Dermis microvascular lymphatic vessel endothelial cell (primary cell): ENCODE measurements around the gene ITLN1. TPM values are rescaled to one million over a fixed set of nuclear protein-coding genes. Genes with fewer than 3 reads are reported as not detected.
"Not testable (repeated sequence)": the region's sequence is repeated elsewhere in the genome, so short reads cannot be mapped to it uniquely, and the experiment has no call there.

Source experiments
- DNase-seq, 2 donors: peaks; one replicate each; pipeline versions ENCODE4 v3.0.0 to v3.0.0-alpha.2; 2010; ENCODE audit warnings: low read depth in 2 of 2
- total RNA-seq: library from RNA; depleted of rRNA; stranded (reverse); fragments of >200 nt; gene quantifications from 2 replicates; pipeline ENCODE4 v1.2.1, GENCODE V29; 2014

Gene ITLN1
- total RNA-seq, 1 donor from 2014 or later: not detected

GRCh38 chr1:160883581-160884513 lies 1.1 kb downstream of the ITLN1 start:
- no peak for DNase-seq

GRCh38 chr1:160882582-160882981 lies 2.4 kb downstream of the ITLN1 start:
- DNase-seq: no peak

DNA sequence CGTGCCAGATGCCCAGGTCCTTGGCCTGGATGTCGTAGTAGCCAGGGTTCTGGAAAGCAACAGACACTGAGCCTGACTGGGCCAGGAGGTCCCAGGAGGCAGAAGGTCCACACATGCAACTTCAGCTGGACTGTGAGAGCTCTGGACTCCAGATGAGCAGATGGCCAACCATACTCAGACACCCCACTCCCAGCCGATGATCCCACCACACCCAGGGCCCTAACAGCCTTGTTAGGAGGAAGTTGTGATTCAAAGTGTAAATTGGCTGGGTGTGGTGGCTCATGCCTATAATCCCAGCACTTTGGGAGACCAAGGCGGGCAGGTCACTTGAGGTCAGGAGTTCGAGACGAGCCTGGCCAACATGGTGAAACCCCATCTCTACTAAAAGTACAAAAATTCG lies 3.7 kb downstream of the ITLN1 start:
- not testable (repeated sequence) for DNase-seq

DNA sequence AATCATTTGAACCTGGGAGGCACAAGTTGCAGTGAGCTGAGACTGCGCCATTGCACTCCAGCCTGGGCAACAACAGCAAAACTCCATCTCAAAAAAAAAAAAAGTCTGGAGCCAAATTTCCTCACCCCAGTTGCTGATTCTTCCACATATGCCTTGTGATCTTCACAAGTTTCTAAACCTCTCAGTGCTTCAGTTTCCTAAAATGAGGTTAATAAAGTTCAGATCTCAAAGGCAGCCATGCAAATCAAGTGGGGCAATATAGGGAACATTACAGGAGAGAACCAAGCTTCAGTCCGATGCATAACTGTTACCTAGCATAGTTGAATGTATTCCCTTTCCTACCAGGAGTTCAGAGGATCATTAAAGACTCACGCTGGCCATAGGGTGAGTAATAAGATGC lies 4.8 kb downstream of the ITLN1 start:
- DNase-seq: no peak

DNA sequence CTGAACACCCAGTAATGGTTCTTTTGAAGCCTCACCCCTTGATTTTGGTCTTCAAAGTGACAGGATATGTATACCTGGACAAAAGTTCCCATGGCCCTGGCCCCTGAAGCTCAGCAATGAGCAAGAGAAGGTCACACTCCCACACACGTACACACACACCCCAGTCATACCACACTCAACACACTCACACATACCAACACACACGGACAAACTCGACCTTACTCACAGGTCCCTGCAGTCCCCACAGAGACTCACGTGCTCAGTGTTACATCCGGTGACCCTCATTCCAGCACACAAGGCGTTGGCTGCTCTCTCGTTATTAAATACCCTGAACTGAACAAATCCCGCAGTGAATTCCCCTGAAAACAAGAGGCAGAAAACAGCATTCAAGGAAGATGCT lies 5.9 kb downstream of the ITLN1 start:
- no peak for DNase-seq

DNA sequence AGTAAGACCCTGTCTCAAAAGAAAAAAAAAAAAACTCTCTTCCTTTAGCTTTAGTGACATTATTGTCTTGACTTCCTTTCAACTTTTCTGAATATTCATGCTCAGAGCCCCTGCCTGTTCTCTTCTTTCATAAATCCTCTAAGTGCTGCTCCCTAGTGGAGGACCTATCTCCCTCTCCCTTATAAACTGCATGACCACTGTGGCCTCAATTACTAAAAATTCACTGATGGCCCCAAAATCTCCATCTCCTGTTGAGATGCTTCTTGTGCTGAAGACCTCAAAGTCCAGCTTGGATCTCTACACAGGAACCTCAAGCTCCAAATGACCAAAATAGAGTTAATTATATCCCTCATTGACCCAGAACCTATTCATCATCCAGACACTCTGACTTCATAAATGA lies 7.8 kb downstream of the ITLN1 start:
- no peak for DNase-seq

DNA sequence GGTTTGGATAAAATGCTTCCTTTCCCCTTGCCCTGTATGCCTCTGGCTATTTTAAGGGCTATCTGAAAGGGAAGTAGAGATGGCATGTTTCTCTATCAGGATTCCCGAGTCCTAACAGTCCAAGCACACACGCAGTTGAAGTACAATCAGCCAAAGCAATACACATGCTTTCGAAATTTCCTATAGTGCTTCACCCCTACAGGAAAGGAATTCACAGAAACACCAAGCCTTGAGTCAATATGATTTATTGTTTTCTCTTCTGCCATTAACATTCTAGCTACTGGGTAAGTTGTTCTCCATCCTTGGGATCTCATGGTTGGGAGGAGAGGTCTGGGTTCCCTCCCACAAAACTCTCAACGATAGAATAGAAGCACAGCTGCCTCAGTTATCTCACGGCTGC lies 8.7 kb downstream of the ITLN1 start:
- DNase-seq: no peak

DNA sequence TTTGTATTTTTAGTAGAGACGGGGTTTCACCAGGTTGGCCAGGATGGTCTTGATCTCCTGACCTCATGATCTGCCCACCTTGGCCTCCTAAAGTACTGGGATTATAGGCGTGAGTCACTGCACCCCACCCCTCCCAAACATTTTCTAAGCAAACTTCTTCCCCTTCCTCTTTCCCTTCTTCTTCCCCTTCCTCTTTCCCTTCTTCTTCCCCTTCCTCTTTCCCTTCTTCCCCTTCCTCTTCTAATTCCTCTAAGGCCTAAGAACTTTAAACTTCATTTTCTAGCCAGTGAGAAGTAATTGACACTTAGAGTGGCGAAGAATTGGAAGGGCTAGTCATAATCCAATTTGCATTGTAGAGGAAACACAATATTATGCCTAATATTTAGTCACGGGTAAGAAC lies 9.4 kb downstream of the ITLN1 start:
- DNase-seq: not testable (repeated sequence)

DNA sequence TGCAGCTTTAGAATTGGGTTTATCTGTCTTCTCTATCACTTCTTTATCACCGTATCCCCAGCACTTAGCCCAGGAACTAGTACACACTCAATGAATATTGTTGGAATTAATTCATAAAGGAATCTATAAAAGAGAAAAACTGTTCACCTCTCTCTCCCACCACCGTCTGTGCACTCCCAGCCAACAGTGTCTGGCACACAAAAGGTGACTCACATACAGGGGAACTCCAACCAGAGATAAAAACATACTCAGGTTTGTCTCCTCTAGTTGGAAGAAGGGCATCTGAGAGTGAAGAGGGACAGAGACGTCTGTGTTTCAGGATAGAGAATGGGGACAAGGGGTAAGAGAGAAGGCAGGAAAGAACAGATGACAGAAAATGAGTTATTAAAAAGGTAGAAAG lies 10.0 kb downstream of the ITLN1 start:
- no peak for DNase-seq

DNA sequence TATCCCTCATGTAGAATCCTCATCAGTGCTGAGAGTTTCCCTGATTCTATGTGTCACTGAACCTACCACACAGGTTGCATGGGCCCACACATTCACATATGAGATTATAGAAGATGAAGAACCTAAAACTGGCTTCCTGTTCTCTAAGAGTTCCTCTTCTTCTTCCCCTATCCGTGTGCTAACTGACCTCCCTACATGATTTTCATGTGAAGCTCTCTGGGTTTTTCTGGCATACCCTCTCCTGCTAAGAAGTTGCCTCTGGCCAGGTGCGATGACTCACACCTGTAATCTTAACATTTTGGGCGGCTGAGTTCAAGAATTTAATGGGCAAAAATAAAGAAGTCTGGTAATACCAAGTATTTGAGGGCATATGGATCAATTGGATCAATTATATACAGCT lies 16.8 kb downstream of the ITLN1 start:
- DNase-seq: no peak

GRCh38 chr1:160867651-160868050 lies 17.3 kb downstream of the ITLN1 start:
- not testable (repeated sequence) for DNase-seq

- DNase-seq: no peak
These were observed 18.2 kb downstream of the ITLN1 start for GRCh38 chr1:160866695-160867260.

DNA sequence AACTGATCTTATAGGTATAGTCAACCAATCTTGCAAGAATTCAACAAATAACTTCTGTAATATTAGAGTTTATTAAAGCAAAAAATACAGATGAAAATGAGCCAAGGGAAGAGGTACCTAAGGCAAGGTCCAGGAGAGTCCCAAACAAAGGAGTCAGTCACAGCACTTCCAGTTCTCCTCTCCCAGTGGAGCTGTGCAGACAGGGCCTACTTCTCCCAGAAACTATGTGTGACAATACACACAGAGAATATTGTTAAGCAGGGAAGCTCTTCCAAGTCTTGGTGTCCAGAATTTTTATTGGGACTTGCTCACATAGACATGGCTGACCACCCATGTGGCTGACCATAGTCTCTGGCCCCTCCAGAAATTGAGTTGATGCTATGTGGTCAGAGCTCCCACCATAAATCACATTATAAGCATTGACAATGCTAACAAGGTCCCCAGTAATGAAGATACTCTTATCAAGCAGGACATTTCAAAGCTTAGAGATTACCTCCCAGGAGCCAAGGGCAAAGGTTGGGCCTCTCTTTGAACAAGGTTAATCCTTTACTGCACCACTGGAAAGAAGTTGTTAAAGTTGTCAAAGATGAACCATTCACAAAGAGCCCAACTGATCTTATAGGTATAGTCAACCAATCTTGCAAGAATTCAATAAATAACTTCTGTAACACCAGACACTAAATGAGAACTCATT lies 18.8 kb downstream of the ITLN1 start:
- no peak for DNase-seq

DNA sequence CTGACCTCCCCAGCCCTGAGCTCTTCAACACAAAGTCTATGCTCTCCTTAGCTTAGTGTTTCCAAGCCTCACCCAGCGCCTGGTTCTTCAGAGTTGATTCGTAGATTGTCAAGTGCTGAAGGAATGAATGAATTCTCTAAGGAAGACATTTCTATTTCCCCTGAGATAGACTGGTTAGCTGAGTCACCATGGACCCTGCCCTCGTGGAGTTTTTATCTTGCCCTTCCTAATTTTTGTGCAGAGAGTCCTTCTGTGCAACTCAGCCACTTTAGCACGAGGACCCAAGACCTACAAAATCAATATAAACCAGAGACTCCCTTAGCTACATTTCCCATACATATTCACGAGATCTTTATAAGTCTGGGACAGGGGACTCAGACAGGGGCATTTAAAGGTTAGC lies 19.6 kb downstream of the ITLN1 start:
- DNase-seq: no peak

DNA sequence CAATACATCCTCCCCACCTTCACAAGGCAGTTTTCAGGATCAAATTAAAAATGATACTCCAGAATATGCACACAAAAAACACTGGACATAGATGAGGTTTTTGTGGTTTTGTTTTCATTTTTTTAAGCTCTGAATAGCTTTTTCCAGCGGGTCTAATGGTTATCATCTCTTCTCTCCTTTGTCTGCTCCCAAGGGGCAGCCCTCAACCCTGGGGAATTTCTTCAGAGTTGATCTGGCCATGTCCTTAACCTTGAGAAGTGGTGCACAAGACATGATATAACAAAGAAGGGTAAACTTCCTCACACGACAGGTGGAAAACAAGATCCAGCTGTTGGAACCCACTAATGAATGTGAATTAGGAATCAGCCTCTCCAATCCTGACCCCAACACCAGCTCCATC lies 20.8 kb downstream of the ITLN1 start:
- DNase-seq: no peak

DNA sequence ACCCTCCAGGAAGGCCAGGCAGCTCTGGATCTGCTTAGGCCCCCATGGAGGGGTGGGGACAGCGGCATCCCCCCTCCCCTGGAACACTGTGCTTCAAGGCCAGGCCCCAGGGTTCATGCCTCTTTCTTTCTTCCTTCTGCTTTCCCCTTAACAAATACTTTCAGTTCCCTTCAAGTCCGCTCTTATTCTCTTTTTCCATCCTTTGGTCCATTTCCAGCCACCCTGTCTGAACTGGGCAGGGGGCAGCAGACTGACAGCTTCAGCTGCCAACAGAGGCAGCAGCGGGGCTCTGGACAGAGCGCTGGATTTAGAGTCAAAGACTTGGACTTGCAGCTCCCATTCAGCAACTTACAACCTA lies 21.2 kb downstream of the ITLN1 start:
- no peak for DNase-seq

DNA sequence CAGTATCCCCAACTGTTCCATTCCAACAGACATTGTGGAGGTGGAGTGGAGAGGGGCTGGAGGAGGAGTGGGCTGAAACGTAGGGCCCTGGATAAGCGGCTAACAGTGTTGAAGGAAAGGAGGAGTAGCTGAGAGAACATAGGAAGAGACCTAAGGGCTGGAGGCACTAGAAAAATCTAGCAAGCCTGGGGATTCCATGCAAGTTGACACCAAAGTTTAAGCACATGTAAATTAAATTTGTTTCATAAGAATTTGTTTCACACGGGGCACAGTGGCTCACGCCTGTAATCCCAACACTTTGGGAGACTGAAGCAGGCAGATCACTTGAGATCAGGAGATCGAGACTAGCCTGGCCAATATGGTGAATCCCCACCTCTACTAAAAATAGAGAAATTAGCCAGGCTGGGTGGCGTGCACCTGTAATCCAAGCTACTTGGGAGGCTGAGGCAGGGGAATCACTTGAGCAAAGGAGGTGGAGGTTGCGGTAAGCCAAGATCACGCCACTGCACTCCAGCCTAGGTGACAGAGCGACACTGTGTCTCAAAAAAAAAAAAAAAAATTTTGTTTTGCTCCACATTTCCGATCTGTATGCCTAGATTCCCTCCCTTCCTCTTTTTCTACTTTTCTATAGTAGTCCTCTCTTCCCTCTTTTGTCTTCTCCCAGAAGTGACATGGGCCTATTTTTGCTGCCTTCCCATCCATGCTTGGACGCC lies 21.8 kb downstream of the ITLN1 start:
- DNase-seq: no peak

- no peak for DNase-seq
These were observed 22.5 kb downstream of the ITLN1 start, which contains the start of gene CD244 for GRCh38 chr1:160862203-160863060. Gene CD244 (minus strand): TSS chr1:160862887. CDS start chr1:160862677, 210 bp downstream.

DNA sequence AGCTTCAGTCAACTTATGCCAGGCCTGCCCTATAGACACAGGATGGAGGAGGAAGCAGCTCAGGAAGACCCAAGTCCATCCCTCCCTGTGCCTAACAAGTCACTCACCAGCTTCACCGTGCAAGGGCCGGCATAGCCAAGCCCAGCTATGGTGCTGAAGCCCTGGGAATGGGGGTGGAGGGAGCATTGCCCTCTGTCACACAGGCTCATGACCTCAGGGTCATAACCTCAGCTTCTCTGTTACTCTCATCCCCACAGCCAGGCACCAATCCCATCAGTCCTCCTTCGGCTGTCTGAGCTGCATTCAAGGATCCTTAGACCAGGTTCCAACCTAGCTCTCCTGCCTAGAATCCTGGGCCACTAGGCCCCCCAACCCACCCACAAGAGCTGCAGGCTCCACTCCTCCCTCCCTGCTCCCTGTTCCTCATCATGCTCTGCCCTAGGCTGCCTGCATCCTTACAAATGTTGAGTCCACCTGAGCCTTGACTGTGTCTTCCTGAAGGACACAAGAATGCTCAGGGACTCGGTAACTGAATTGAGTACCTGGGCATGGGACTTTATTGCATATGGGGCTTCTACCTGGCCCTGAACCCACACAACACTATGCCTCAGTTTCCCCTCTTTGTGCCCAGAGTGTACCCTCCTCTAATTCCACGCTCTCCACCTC lies 24.0 kb downstream of the ITLN1 start:
- no peak for DNase-seq

DNA sequence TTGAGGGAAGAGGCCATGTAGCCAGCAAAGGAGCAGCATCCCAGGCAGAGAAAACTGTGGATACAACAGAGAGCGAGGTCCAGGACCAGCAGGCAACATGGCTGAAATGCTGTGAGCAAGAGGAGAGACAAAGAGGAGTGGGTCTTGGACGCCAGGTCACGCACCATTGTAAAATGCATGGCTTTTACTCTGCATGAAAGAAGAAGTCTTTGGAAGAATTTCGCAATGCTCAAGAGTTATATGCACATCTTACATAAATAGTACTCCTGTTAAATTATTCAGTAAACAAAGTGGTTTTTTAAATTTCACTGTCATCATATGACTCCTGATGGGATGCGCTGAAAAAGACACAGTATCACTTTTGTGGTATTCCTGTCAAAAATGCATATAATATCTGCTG lies 25.8 kb downstream of the ITLN1 start:
- no peak for DNase-seq
